Ectodermal cell (in vitro differentiated cells): ENCODE data around the gene ADCY3.
"Not testable (repeated sequence)": the region's sequence is repeated elsewhere in the genome, so short reads cannot be mapped to it uniquely, and the experiment has no call there.

Experiments
- H3K27ac ChIP-seq: 2 replicates; pipeline ENCODE4 v1.7.0; 2013; ENCODE audit warnings: mild to moderate bottlenecking, low read depth, low read length; ENCODE audit not compliant: insufficient read depth, poor library complexity, severe bottlenecking
- H3K27me3 ChIP-seq: 2 replicates; pipeline ENCODE4 v1.7.0; 2013; ENCODE audit warnings: mild to moderate bottlenecking, low read length; ENCODE audit not compliant: insufficient read depth, control insufficient read depth, poor library complexity, severe bottlenecking
- H3K36me3 ChIP-seq: one replicate; pipeline ENCODE4 v1.7.0; 2013; ENCODE audit warnings: low read length; ENCODE audit not compliant: control insufficient read depth, insufficient read depth
- H3K4me1 ChIP-seq: one replicate; pipeline ENCODE4 v1.7.0; 2013; ENCODE audit warnings: low read length; ENCODE audit not compliant: control insufficient read depth, insufficient read depth
- H3K4me3 ChIP-seq: 2 replicates; pipeline ENCODE4 v1.7.0; 2013; ENCODE audit warnings: low read depth, low read length, control low read depth; ENCODE audit not compliant: insufficient read depth
- H3K9me3 ChIP-seq: 2 replicates; pipeline ENCODE4 v1.7.0; 2013; ENCODE audit warnings: mild to moderate bottlenecking, low read length, moderate library complexity; ENCODE audit not compliant: control insufficient read depth
- WGBS, 2 experiments: methylation state at CpG; one replicate each; pipeline ENCODE4 v1.1.7; 2013; ENCODE audit warnings: missing lambda C conversion rate in 2 of 2; 5-methylcytosine and 5-hydroxymethylcytosine counted together

Gene ADCY3

GRCh38 chr2:24835411-24835810, 84.6 kb downstream of the ADCY3 start:
- H3K4me1 ChIP-seq, result peaks cover 21% of the 10 kb centered on the region
- not testable (repeated sequence) for H3K9me3 ChIP-seq, H3K27ac ChIP-seq, H3K4me3 ChIP-seq, H3K27me3 ChIP-seq
- WGBS, 2 experiments, result 79 to 89% methylated on average over 8 of the region's 8 CpGs
- peaks cover 13% of the 10 kb centered on the region for H3K36me3 ChIP-seq

- Histone ChIP-seq H3K9me3 (no peaks in the 10 kb centered on the region), H3K27ac (no peak overlapping the region), H3K27me3 (no peaks in the 10 kb centered on the region), H3K4me3 (no peak overlapping the region), H3K4me1 (peaks cover 21% of the 10 kb centered on the region), H3K36me3 (peaks cover 13% of the 10 kb centered on the region)
- WGBS, 2 experiments, result 94 to 96% methylated on average over 20 of the region's 20 CpGs
These were observed 85.2 kb downstream of the ADCY3 start for GRCh38 chr2:24834733-24835395.

GRCh38 chr2:24833821-24834732, 86.0 kb downstream of the ADCY3 start:
- no peak overlapping the region for H3K27ac ChIP-seq
- H3K4me3 ChIP-seq, result no peak overlapping the region
- no peaks in the 10 kb centered on the region for H3K27me3 ChIP-seq
- H3K4me1 ChIP-seq, result peaks cover 21% of the 10 kb centered on the region
- WGBS, 2 experiments, result 94 to 95% methylated on average over 32 of the region's 32 CpGs
- H3K9me3 ChIP-seq, result no peaks in the 10 kb centered on the region
- peaks cover 13% of the 10 kb centered on the region for H3K36me3 ChIP-seq

- H3K36me3 ChIP-seq, result peaks cover 13% of the 10 kb centered on the region
- H3K27me3 ChIP-seq, result no peaks in the 10 kb centered on the region
- WGBS, 2 experiments, result 48 to 53% methylated on average over 22 of the region's 22 CpGs
- peak overlapping the region; percentile 60 for H3K27ac ChIP-seq
- no peak overlapping the region for H3K4me3 ChIP-seq
- peaks cover 21% of the 10 kb centered on the region for H3K4me1 ChIP-seq
- no peaks in the 10 kb centered on the region for H3K9me3 ChIP-seq
These were observed 86.9 kb downstream of the ADCY3 start for GRCh38 chr2:24832931-24833701.

GRCh38 chr2:24832521-24832920, 87.5 kb downstream of the ADCY3 start:
- Histone ChIP-seq H3K36me3 (peaks cover 13% of the 10 kb centered on the region), H3K9me3 (no peaks in the 10 kb centered on the region), H3K27me3 (no peaks in the 10 kb centered on the region), H3K4me1 (peaks cover 21% of the 10 kb centered on the region), H3K4me3 (no peak overlapping the region), H3K27ac (peak overlapping the region; percentile 60)
- 72 to 74% methylated on average over 9 of the region's 9 CpGs for WGBS, 2 experiments

GRCh38 chr2:24832073-24832461, 88.0 kb downstream of the ADCY3 start:
- Histone ChIP-seq H3K4me1 (peaks cover 21% of the 10 kb centered on the region), H3K9me3 (no peaks in the 10 kb centered on the region), H3K27me3 (no peaks in the 10 kb centered on the region), H3K4me3 (no peak overlapping the region), H3K36me3 (peaks cover 13% of the 10 kb centered on the region), H3K27ac (peak overlapping the region; percentile 60)
- 20 to 25% methylated on average over 14 of the region's 14 CpGs for WGBS, 2 experiments

- 77 to 81% methylated on average over 18 of the region's 18 CpGs for WGBS, 2 experiments
- Histone ChIP-seq H3K4me1 (peaks cover 21% of the 10 kb centered on the region), H3K36me3 (peaks cover 10% of the 10 kb centered on the region), H3K4me3 (no peak overlapping the region), H3K27ac (no peak overlapping the region), H3K9me3 (no peaks in the 10 kb centered on the region), H3K27me3 (no peaks in the 10 kb centered on the region)
These were observed 88.6 kb downstream of the ADCY3 start for GRCh38 chr2:24831221-24832072.

- 95 to 96% methylated on average over 12 of the region's 12 CpGs for WGBS, 2 experiments
- no peaks in the 10 kb centered on the region for H3K27me3 ChIP-seq
- peaks cover 21% of the 10 kb centered on the region for H3K4me1 ChIP-seq
- peaks cover 6% of the 10 kb centered on the region for H3K36me3 ChIP-seq
- H3K9me3 ChIP-seq, result no peaks in the 10 kb centered on the region
- no peak overlapping the region for H3K4me3 ChIP-seq
- no peak overlapping the region for H3K27ac ChIP-seq
These were observed 89.3 kb downstream of the ADCY3 start for GRCh38 chr2:24830786-24831185.

- Histone ChIP-seq H3K27me3 (no peaks in the 10 kb centered on the region), H3K9me3 (no peaks in the 10 kb centered on the region), H3K4me3 (no peak overlapping the region), H3K27ac (no peak overlapping the region), H3K36me3 (peaks cover 6% of the 10 kb centered on the region), H3K4me1 (peaks cover 21% of the 10 kb centered on the region)
- WGBS, 2 experiments, result 91% methylated on average over 5 of the region's 5 CpGs
These were observed 89.7 kb downstream of the ADCY3 start for GRCh38 chr2:24830351-24830750.
